NT2/D1 (cell line): Measurements from ENCODE around the gene SLC22A16.

Source experiments
- YY1 ChIP-seq: IDR thresholded peaks from 2 replicates; pipeline ENCODE4 v1.6.1; 2011; ENCODE audit not compliant: insufficient read length, insufficient read depth
- ZNF274 ChIP-seq: IDR thresholded peaks from 2 replicates; pipeline ENCODE4 v1.6.1; 2011; ENCODE audit warnings: mild to moderate bottlenecking, low read depth, low read length

GRCh38 chr6:110446405-110446804 lies 30.0 kb downstream of the SLC22A16 start:
- TF ChIP-seq YY1 (no peak), ZNF274 (no peak)
